Tibial artery (tissue), 4 donors: ENCODE results near the gene ATF7IP.

Source experiments
- DNase-seq, 2 donors: peaks; one replicate each; pipeline ENCODE4 v3.0.0-alpha.2; 2019
- H3K27ac ChIP-seq, 2 donors: fragments of 200-600 bp; sonication (generic) in 1 of 2; 1 replicate in 1 of 2; 2 replicates in 1 of 2; pipeline ENCODE4 v1.5.1; 2018 to 2019; ENCODE audit warnings: mild to moderate bottlenecking in 1 of 2
- H3K27me3 ChIP-seq, 2 donors: fragments of 200-600 bp; sonication (generic) in 1 of 2; one replicate each; pipeline versions ENCODE4 v1.5.1 to v1.6.0; 2016 to 2019
- H3K36me3 ChIP-seq, 3 donors: fragments of 200-600 bp; sonication (generic) in 2 of 3; one replicate each; pipeline ENCODE4 v1.5.1; 2016 to 2019; ENCODE audit warnings: mild to moderate bottlenecking in 2 of 3
- H3K4me1 ChIP-seq, 4 donors: fragments of 200-600 bp; sonication (generic) in 2 of 4; 1 replicate in 3 of 4; 2 replicates in 1 of 4; pipeline ENCODE4 v1.5.1; 2016 to 2019
- H3K4me3 ChIP-seq, 2 donors: fragments of 200-600 bp; sonication (generic) in 1 of 2; 1 replicate in 1 of 2; 2 replicates in 1 of 2; pipeline ENCODE4 v1.5.1; 2018 to 2019; ENCODE audit warnings: mild to moderate bottlenecking in 2 of 2
- H3K9me3 ChIP-seq, 3 donors: fragments of 200-600 bp; sonication (generic) in 1 of 3; one replicate each; pipeline ENCODE4 v1.5.1; 2016 to 2019
- intact Hi-C: fragments of 100-400 bp; cut with DNase I; formaldehyde crosslinking; loops from one replicate; pipeline ENCODE4 v1.15.0; 2023; ENCODE audit warnings: low total_unique reads
- TF ChIP-seq, protein P1 (sequence below), 2 experiments: fragments of 200-600 bp in 1 of 2; fragments of 450-650 bp in 1 of 2; IDR thresholded peaks; one replicate each; pipeline ENCODE4 v1.5.1; 2017 to 2019; ENCODE audit warnings: antibody characterized with exemption in 2 of 2, mild to moderate bottlenecking in 1 of 2, moderate library complexity in 1 of 2

The ATF7IP gene

GRCh38 chr12:14356147-14356546 lies 9.3 kb upstream of the ATF7IP start:
- Histone ChIP-seq H3K36me3 (no peaks in the 10 kb centered on the region), H3K4me3 (no peak overlapping the region), H3K9me3 (peaks cover 0 to 6% (median 0%) of the 10 kb centered on the region in 3 donors), H3K27ac (no peak overlapping the region), H3K4me1 (no peaks in the 10 kb centered on the region), H3K27me3 (no peaks in the 10 kb centered on the region)
- DNase-seq: no peak
- TF ChIP-seq, protein P1, sequence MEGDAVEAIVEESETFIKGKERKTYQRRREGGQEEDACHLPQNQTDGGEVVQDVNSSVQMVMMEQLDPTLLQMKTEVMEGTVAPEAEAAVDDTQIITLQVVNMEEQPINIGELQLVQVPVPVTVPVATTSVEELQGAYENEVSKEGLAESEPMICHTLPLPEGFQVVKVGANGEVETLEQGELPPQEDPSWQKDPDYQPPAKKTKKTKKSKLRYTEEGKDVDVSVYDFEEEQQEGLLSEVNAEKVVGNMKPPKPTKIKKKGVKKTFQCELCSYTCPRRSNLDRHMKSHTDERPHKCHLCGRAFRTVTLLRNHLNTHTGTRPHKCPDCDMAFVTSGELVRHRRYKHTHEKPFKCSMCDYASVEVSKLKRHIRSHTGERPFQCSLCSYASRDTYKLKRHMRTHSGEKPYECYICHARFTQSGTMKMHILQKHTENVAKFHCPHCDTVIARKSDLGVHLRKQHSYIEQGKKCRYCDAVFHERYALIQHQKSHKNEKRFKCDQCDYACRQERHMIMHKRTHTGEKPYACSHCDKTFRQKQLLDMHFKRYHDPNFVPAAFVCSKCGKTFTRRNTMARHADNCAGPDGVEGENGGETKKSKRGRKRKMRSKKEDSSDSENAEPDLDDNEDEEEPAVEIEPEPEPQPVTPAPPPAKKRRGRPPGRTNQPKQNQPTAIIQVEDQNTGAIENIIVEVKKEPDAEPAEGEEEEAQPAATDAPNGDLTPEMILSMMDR (IDR thresholded peaks at IDR 0.05): no peak
- intact Hi-C loops: no loop called here

GRCh38 chr12:14357486-14357885 lies 8.0 kb upstream of the ATF7IP start:
- TF ChIP-seq, protein P1 (IDR thresholded peaks at IDR 0.05): no peak
- Histone ChIP-seq H3K27ac (no peak overlapping the region), H3K4me1 (no peaks in the 10 kb centered on the region), H3K27me3 (no peaks in the 10 kb centered on the region), H3K9me3 (no peaks in the 10 kb centered on the region), H3K4me3 (no peak overlapping the region), H3K36me3 (no peaks in the 10 kb centered on the region)
- DNase-seq: no peak
- intact Hi-C loops: no loop called here

- intact Hi-C loops: loop anchor here (5.0 kb wide), 1 partner anchor 120 kb away; no protein-coding TSS in a partner anchor
- no peaks in the 10 kb centered on the region for H3K36me3 ChIP-seq
These were observed 3.1 kb upstream of the ATF7IP start for GRCh38 chr12:14362352-14362751.

GRCh38 chr12:14364583-14365271 lies 755 bp upstream of the ATF7IP start:
- H3K9me3 ChIP-seq: no peaks in the 10 kb centered on the region
- H3K27ac ChIP-seq: peak overlapping the region; percentile 90 to 92
- peaks cover 0 to 20% (median 2%) of the 10 kb centered on the region in 4 donors for H3K4me1 ChIP-seq
- no peaks in the 10 kb centered on the region for H3K36me3 ChIP-seq
- H3K4me3 ChIP-seq: peak overlapping the region; percentile 65 to 71
- DNase-seq: no peak
- intact Hi-C loops: loop anchor here (5.0 kb wide), 1 partner anchor 122 kb away; no protein-coding TSS in a partner anchor
- no peaks in the 10 kb centered on the region for H3K27me3 ChIP-seq
- TF ChIP-seq, protein P1 (IDR thresholded peaks at IDR 0.05): no peak

More at GRCh38 chr12:14362352-14362751, 3.1 kb upstream of the ATF7IP start:
- TF ChIP-seq, protein P1 (IDR thresholded peaks at IDR 0.05): no peak
- Histone ChIP-seq H3K27me3 (no peaks in the 10 kb centered on the region), H3K27ac (no peak overlapping the region), H3K4me1 (peaks cover 0 to 10% (median 2%) of the 10 kb centered on the region in 4 donors), H3K9me3 (no peaks in the 10 kb centered on the region), H3K4me3 (no peak overlapping the region)
- no peak for DNase-seq

DNA sequence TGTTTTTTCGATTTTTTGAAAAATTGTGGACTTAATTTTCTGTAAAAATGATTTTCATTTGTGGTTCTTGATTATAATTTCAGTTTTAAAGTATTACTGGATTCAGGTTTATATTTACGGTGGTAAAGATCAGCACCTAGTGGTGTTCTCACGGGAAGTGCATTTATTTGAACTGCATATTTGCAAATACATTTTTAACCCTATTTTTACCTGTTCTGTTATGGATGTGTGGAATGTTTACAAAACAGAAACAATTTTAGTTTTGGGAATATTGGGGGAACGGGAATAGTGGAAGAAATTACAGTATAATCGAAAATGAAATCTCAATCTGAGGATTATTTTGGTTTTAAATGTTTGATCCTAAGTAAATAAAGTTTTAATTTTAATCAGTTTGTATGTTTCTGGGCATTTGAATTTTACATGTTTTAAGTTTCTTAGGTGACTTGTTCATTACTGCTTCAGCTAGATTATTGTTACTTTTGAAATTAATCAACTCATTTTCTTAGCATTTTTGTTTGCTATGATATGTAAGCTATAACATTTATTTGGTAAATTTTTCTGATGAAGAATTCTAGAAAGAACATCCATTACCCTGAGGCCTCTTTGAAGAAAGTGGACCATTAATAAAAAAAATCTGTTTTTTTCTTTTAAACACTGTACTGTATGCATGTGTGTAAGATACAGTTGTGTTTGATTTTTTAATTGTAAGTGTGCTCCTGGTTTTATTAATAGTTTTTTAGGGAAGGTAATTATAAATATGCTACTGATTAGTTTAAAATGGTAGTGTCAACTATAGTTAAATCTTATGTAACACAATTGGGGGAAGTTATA lies 942 bp downstream of the ATF7IP start:
- Histone ChIP-seq H3K4me3 (peak overlapping the region; percentile 65 to 71), H3K4me1 (peaks cover 0 to 21% (median 2%) of the 10 kb centered on the region in 4 donors), H3K36me3 (no peaks in the 10 kb centered on the region), H3K9me3 (no peaks in the 10 kb centered on the region), H3K27me3 (no peaks in the 10 kb centered on the region), H3K27ac (peak overlapping the region; percentile 90 to 92)
- intact Hi-C loops: no loop called here
- no peak for DNase-seq
- TF ChIP-seq, protein P1 (IDR thresholded peaks at IDR 0.05): peak; percentile 16 to 29
